KBM-7 (cell line): ENCODE results near the gene TEX101.

ENCODE experiments used
- DNase-seq: peaks from one replicate; pipeline ENCODE4 v3.0.0-alpha.2; 2015
- in situ Hi-C: fragments of 300-500 bp; cut with MboI; formaldehyde crosslinking; loops from 2 replicates; pipeline ENCODE4 v1.14.3; 2020; ENCODE audit warnings: low sequenced_read_pairs, low pct_unique_long_range_greater_than_20kb, mixed read lengths

Gene TEX101

DNA sequence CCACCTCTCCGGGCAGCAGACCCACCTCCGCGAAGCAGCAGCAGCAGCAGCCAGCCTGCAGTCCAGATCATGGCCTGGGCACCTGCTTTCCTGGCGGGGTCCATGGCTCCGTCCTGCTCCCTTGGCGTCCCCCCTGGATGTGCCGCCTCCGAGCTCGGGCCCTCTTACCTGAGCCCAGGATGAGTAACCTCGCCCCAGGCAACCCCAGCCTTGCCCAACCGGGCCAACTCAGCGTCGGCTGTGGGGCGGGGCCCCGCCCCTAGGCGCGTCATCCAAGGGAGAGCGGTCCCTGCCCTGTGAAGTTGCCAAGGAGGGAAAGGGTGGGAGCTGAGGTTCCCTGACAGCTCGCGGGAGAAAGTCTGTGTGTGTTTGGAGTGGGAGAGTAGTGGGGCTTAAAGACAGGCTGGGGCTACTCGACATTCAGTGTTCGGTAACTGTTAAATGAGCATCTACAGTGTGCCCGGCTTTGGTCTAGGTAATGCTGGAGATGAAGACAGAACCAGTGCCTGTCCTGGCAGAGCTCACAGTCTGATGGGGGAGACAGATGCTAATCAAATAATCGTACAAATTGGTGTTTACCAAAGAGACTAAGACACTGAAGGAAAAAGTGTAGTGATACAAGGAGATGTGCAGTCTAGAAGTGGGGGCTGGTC is 50.9 kb downstream of the TEX101 start, which contains the start of gene LYPD3:
TSS of gene LYPD3 (minus strand) at position 141 of the 653 bp plus-strand sequence. CDS start at position 104, 37 bp downstream.
- no peak for DNase-seq
- in situ Hi-C loops: no loop called here

DNA sequence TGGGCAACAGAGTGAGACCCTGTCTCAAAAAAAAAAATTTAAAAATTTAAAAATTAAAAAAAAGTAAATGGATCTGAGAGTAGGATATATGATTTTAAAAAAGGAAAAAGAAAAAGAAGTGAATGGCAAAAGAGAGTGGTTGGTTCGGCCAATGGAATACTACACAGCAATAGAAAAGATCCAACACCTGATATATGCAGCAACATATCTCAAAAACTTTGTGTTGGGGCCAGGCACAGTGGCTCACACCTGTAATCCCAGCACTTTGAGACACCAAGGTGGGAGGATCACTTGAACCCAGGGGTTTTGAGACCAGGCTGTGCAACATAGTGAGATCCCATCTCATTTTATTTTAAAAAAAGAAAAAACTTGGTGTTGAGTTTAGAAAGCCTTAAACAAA is 52.1 kb downstream of the TEX101 start:
- in situ Hi-C loops: no loop called here
- no peak for DNase-seq

DNA sequence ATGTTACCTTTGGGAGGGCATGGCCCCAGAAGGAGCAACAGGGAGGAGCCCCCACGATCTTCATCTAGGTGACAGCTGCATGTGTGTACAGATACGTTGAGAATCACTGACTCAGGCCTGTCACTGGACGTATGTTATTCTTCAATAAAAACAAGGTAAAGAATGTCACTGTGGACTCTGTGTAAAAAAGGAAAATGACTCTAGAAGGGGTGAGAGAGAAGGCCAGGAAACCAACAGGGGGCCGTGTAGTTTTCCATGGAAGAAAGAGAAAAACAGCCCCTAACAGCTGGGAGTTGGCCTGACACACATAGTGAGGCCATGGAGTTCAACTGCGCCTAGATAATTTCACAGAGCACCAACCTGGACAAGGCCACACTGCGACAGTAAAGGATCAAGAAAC is 52.6 kb downstream of the TEX101 start:
- DNase-seq: no peak
- in situ Hi-C loops: no loop called here

GRCh38 chr19:43467730-43468129 is 53.0 kb downstream of the TEX101 start:
- no peak for DNase-seq
- in situ Hi-C loops: no loop called here
